Ovary (tissue), 9 donors: Measurements from ENCODE around the gene CAPG. TPM values are rescaled to one million over a fixed set of nuclear protein-coding genes. Genes with fewer than 3 reads are reported as not detected.
"Not testable (repeated sequence)": the region's sequence is repeated elsewhere in the genome, so short reads cannot be mapped to it uniquely, and the experiment has no call there.

Source experiments
- DNase-seq, 5 donors: peaks; one replicate each; pipeline ENCODE4 v3.0.0-alpha.2; 2019 to 2020
- H3K27ac ChIP-seq, 2 donors: fragments of 200-600 bp; one replicate each; pipeline versions ENCODE4 v1.5.1 to v1.8.0; 2019 to 2022
- H3K27me3 ChIP-seq: fragments of 200-600 bp; one replicate; pipeline ENCODE4 v1.8.0; 2022
- H3K36me3 ChIP-seq: fragments of 200-600 bp; sonication (generic); one replicate; pipeline ENCODE4 v1.5.1; 2019
- H3K4me1 ChIP-seq: one replicate; pipeline ENCODE4 v1.8.1; 2013; ENCODE audit warnings: mild to moderate bottlenecking, moderate library complexity; ENCODE audit not compliant: insufficient read depth
- H3K4me3 ChIP-seq: fragments of 200-600 bp; sonication (generic); one replicate; pipeline ENCODE4 v1.5.1; 2017
- H3K9me3 ChIP-seq, 2 donors: fragments of 200-600 bp in 1 of 2; sonication (generic) in 1 of 2; one replicate each; pipeline versions ENCODE4 v1.5.1 to v1.8.1; 2013 to 2019; ENCODE audit warnings: mild to moderate bottlenecking in 1 of 2, moderate library complexity in 1 of 2
- CTCF ChIP-seq, 3 donors: fragments of 450-650 bp in 2 of 3; fragments of 200-600 bp in 1 of 3; IDR thresholded peaks; one replicate each; pipeline versions ENCODE4 v1.5.1 to v1.8.0; 2016 to 2022; ENCODE audit warnings: antibody characterized with exemption in 3 of 3, mild to moderate bottlenecking in 1 of 3
- EP300 ChIP-seq: sonication (generic); formaldehyde crosslinking; IDR thresholded peaks from one replicate; pipeline ENCODE4 v1.6.1; 2017; ENCODE audit warnings: antibody characterized with exemption
- POLR2A ChIP-seq: fragments of 450-650 bp; IDR thresholded peaks from one replicate; pipeline ENCODE4 v1.6.1; 2017; ENCODE audit warnings: antibody characterized with exemption, mild to moderate bottlenecking, moderate library complexity
- WGBS, 3 donors: extraction: QIAGEN DNeasy Blood & Tissue Kit in 1 of 3; methylation state at CpG; one replicate each; pipeline versions ENCODE4 v1.1.5 to v1.1.7; 2013 to 2017; 5-methylcytosine and 5-hydroxymethylcytosine counted together
- intact Hi-C, 4 donors: fragments of 100-400 bp; cut with DNase I; formaldehyde crosslinking; loops; one replicate each; pipeline versions ENCODE4 v1.11.0 to v1.15.1; 2022 to 2023
- polyA plus RNA-seq, 2 donors: library from polyadenylated mRNA; stranded (reverse); fragments of 200-250 nt in 1 of 2; fragments of 350-450 nt in 1 of 2; fragmentation: Illumina TruSeq in 1 of 2; extraction: RNeasy Lipid Tissue Mini Kit (QIAGEN cat#74804) in 1 of 2; gene quantifications; one replicate each; pipeline ENCODE4 v1.2.3, GENCODE V29; 2013 to 2014
- total RNA-seq, 7 donors: library from RNA; depleted of rRNA in 2 of 7; stranded (reverse); fragments of >200 nt in 2 of 7; fragmentation: NEBNext Ultra II Directional in 3 of 7; extraction: Animal tissue kit (Norgen Biotek cat#: 25700) in 3 of 7; gene quantifications; one replicate each; pipeline versions ENCODE4 v1.1.0 to v1.2.4, GENCODE V29; 2016 to 2023
- donor health status: DM: no; HTN: no; CAD: no; lungs with moderate emphysema.
- donor health status: DM: no; HTN: no; CAD: no.
- donor health status: Bipolar disorder and iron deficiency.
- donor health status: DM: yes; HTN: yes; CAD: no.
- donor health status: DM: no; HTN: no; CAD: no.
- donor health status: DM: yes; HTN: yes; CAD: no.

Gene CAPG
- total and polyA plus RNA-seq, 9 donors, result 6.8 to 97.8 (median 22.8) TPM

- intact Hi-C loops, result loop anchor here in 2 of 4 donors (5.0 kb wide), 1 partner anchor 97 kb away; the partner anchor contains the start of gene MAT2A (in 2 of the 2)
- Histone ChIP-seq H3K9me3 (no peaks in the 10 kb centered on the region), H3K36me3 (no peaks in the 10 kb centered on the region), H3K27me3 (no peaks in the 10 kb centered on the region), H3K4me3 (no peak overlapping the region), H3K4me1 (peaks cover 12% of the 10 kb centered on the region), H3K27ac (no peak overlapping the region)
- WGBS, 3 donors, result 90 to 94% (median 92%) methylated on average over 7 of the region's 7 CpGs
- TF ChIP-seq CTCF (IDR thresholded peaks at IDR 0.05) (no peak), EP300 (no peak), POLR2A (no peak)
- no peak for DNase-seq
Observed at GRCh38 chr2:85439986-85440385, 29.8 kb upstream of the CAPG start.

GRCh38 chr2:85439569-85439968, 29.4 kb upstream of the CAPG start:
- WGBS, 3 donors, result 92 to 96% (median 92%) methylated on average over 9 of the region's 9 CpGs
- H3K4me1 ChIP-seq, DNase-seq, H3K9me3 ChIP-seq, H3K36me3 ChIP-seq, H3K4me3 ChIP-seq, H3K27me3 ChIP-seq: not testable (repeated sequence)
- intact Hi-C loops, result loop anchor here in 2 of 4 donors (5.0 kb wide), 1 partner anchor 98 kb away; the partner anchor contains the start of gene MAT2A (in 2 of the 2)
- H3K27ac ChIP-seq, result peak overlapping the region in 1 of 2 donors; percentile 76

GRCh38 chr2:85439025-85439472, 28.9 kb upstream of the CAPG start:
- Histone ChIP-seq H3K9me3 (no peaks in the 10 kb centered on the region), H3K4me3 (no peak overlapping the region), H3K27me3 (no peaks in the 10 kb centered on the region), H3K4me1 (peaks cover 10% of the 10 kb centered on the region), H3K36me3 (no peaks in the 10 kb centered on the region), H3K27ac (peak overlapping the region; percentile 76 to 91)
- WGBS, 3 donors, result 73 to 90% (median 85%) methylated on average over 6 of the region's 6 CpGs
- intact Hi-C loops, result loop anchor here in 2 of 4 donors (5.0 kb wide), 1 partner anchor 98 kb away; the partner anchor contains the start of gene MAT2A (in 2 of the 2)
- TF ChIP-seq POLR2A (no peak), CTCF (IDR thresholded peaks at IDR 0.05) (no peak), EP300 (no peak)
- no peak for DNase-seq

- Histone ChIP-seq H3K4me3 (peak overlapping the region; percentile 53), H3K27ac (peak overlapping the region; percentile 76 to 91), H3K9me3 (no peaks in the 10 kb centered on the region), H3K36me3 (no peaks in the 10 kb centered on the region), H3K27me3 (no peaks in the 10 kb centered on the region), H3K4me1 (peaks cover 14% of the 10 kb centered on the region)
- TF ChIP-seq POLR2A, result no peak
- TF ChIP-seq CTCF (IDR thresholded peaks at IDR 0.05), result no peak
- TF ChIP-seq EP300, result no peak
- WGBS, 3 donors, result 31 to 42% (median 37%) methylated on average over 19 of the region's 19 CpGs
- intact Hi-C loops, result loop anchor here in 2 of 4 donors (5.0 kb wide), 1 partner anchor 99 kb away; the partner anchor contains the start of gene MAT2A (in 2 of the 2)
- DNase-seq, result peak in 2 of 5 donors; percentile 47 to 66
Observed at GRCh38 chr2:85438201-85439024, 28.2 kb upstream of the CAPG start.
